GM19035 (cell line): ENCODE measurements around the gene RTN4RL1.

Source experiments
- ATAC-seq: cut with Tn5 transposase; IDR thresholded peaks from one replicate; pipeline ENCODE4 v1.9.1; 2021; ENCODE audit not compliant: unreplicated experiment

The RTN4RL1 gene

GRCh38 chr17:1951920-1952319 lies 73.2 kb downstream of the RTN4RL1 start:
- ATAC-seq, result no peak

GRCh38 chr17:1949754-1950153 lies 75.4 kb downstream of the RTN4RL1 start:
- ATAC-seq, result no peak

- no peak for ATAC-seq
These were observed 76.7 kb downstream of the RTN4RL1 start for GRCh38 chr17:1948517-1948825.

GRCh38 chr17:1947743-1948516 lies 77.2 kb downstream of the RTN4RL1 start:
- ATAC-seq, result no peak

GRCh38 chr17:1947229-1947742 lies 77.8 kb downstream of the RTN4RL1 start:
- ATAC-seq, result no peak

GRCh38 chr17:1946021-1946932 lies 78.9 kb downstream of the RTN4RL1 start:
- no peak for ATAC-seq

- no peak for ATAC-seq
These were observed 79.5 kb downstream of the RTN4RL1 start for GRCh38 chr17:1945621-1946020.

GRCh38 chr17:1943436-1943831 lies 81.7 kb downstream of the RTN4RL1 start:
- no peak for ATAC-seq

GRCh38 chr17:1942666-1943435 lies 82.3 kb downstream of the RTN4RL1 start:
- no peak for ATAC-seq

- ATAC-seq, result no peak
These were observed 83.1 kb downstream of the RTN4RL1 start for GRCh38 chr17:1942066-1942365.

GRCh38 chr17:1941272-1942065 lies 83.7 kb downstream of the RTN4RL1 start:
- no peak for ATAC-seq

GRCh38 chr17:1940810-1941185 lies 84.3 kb downstream of the RTN4RL1 start:
- ATAC-seq, result no peak

- ATAC-seq, result no peak
These were observed 84.9 kb downstream of the RTN4RL1 start for GRCh38 chr17:1939981-1940809.

GRCh38 chr17:1937461-1937860 lies 87.7 kb downstream of the RTN4RL1 start:
- no peak for ATAC-seq

- no peak for ATAC-seq
These were observed 88.4 kb downstream of the RTN4RL1 start for GRCh38 chr17:1936766-1937165.

- no peak for ATAC-seq
These were observed 90.2 kb downstream of the RTN4RL1 start for GRCh38 chr17:1934901-1935300.

GRCh38 chr17:1933875-1934715 lies 91.0 kb downstream of the RTN4RL1 start:
- no peak for ATAC-seq

- no peak for ATAC-seq
These were observed 93.1 kb downstream of the RTN4RL1 start for GRCh38 chr17:1931844-1932579.
